GM10266 (cell line): ENCODE data around the gene CLASP2.

Source experiments
- DNase-seq: peaks from one replicate; pipeline ENCODE4 v3.0.0; 2012; ENCODE audit errors: extremely low spot score
- TF ChIP-seq, protein P1 (sequence below): IDR thresholded peaks from 2 replicates; pipeline ENCODE4 v1.5.1; 2012; ENCODE audit warnings: mild to moderate bottlenecking, low read depth; ENCODE audit not compliant: control insufficient read depth, insufficient read depth; ENCODE audit errors: missing control alignments

The CLASP2 gene

DNA sequence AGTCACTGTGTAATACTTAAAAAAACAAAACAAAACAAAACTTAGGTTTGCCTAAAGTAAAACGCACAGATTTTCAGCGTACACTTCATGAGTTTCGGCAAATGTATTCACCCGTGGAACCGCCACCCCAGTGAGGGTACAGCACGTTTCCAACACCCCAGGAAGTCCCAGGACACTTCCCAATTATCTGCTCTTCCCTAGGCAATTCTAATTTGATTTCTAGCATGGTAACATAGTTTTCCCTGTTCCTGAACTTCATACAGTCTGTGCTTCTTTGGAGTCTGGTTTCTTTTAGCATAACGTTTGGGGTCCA is 497 bp upstream of the CLASP2 start:
- no peak for DNase-seq
- TF ChIP-seq, protein P1, sequence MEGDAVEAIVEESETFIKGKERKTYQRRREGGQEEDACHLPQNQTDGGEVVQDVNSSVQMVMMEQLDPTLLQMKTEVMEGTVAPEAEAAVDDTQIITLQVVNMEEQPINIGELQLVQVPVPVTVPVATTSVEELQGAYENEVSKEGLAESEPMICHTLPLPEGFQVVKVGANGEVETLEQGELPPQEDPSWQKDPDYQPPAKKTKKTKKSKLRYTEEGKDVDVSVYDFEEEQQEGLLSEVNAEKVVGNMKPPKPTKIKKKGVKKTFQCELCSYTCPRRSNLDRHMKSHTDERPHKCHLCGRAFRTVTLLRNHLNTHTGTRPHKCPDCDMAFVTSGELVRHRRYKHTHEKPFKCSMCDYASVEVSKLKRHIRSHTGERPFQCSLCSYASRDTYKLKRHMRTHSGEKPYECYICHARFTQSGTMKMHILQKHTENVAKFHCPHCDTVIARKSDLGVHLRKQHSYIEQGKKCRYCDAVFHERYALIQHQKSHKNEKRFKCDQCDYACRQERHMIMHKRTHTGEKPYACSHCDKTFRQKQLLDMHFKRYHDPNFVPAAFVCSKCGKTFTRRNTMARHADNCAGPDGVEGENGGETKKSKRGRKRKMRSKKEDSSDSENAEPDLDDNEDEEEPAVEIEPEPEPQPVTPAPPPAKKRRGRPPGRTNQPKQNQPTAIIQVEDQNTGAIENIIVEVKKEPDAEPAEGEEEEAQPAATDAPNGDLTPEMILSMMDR, result no peak

DNA sequence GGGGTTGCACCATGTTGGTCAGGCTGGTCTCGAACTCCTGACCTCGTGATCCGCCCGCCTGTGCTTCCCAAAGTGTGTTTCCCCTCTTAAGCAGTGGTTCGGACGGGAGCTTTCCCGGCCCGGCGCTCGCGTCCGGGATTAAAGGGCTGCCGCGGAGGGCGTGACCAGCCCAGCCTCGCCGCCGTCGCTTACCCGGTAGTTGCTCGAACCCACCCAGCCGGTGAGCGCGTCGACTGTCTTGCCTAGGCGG is 513 bp downstream of the CLASP2 start:
- TF ChIP-seq, protein P1, result no peak
- no peak for DNase-seq

DNA sequence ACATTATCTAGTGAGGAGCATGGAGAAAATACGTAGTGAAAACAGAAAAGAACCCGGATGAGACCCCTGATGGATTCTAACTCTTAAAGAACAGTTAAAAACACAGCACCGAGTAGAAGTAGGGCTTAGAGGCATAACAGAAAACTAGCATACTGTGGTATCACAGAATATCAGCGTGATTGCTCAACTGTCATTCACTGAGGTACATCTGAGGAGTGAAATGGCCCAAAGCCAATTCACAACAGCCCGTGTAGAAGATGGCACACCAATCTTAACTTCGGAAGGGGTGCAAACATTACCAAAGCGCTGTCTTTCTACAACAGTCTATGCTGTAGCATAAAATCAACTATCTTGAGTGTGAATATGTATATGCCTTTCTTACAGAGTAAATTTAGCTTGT is 1.8 kb downstream of the CLASP2 start:
- TF ChIP-seq, protein P1, result no peak
- DNase-seq, result no peak

DNA sequence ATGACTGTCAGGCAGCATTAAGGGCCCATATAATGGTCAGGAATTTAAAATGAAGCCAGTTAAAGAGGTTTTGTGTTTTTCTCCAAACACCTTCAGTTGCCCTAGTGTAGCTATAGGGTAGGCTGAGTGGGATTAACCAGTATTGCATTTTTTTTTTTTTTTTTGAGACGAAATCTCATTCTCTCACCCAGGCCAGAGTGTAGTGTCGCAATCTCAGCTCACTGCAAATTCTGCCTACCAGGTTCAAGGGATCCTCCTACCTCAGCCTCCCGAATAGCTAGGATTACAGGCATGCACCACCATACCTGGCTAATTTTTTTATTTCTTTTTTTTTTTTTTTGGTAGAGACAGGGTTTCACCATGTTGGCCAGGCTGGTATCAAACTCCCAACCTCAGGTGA is 7.0 kb downstream of the CLASP2 start:
- no peak for DNase-seq
- TF ChIP-seq, protein P1, result no peak

DNA sequence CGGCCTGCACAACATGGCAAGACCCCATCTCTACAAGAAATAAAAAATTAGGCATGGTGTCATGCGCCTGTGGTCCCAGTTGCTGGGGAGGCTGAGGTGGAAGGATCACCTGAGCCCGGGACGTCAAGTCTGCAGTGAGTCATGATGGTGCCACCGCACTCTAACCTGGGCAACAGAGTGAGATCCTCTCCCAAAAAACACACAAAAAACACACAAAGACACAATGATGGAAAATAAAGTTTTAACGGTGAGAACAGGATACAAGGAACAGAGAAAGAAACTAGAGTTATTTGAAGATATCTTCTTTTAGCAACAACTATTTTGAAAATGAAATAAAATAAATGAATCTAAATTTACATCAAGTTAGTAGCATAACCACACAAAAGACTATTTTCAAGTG is 12.0 kb downstream of the CLASP2 start:
- no peak for DNase-seq
- TF ChIP-seq, protein P1, result no peak

DNA sequence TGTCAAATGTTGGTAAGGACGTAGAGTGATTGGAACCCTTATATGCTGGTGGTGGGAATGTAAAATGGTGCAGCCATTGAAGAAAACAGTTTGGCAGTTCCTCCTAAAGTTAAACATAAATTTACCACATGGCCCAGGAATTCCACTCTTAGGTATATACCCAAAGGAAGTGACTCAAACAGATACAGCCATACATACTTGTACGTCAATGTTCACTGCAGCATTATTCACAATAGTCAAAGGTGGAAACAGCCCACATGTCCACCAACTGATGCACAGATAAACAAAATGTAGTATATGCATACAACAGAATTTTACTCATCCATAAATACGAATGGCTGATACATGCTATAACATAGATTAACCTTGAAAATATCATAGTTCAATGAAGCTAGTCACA is 13.2 kb downstream of the CLASP2 start:
- DNase-seq, result no peak
- TF ChIP-seq, protein P1, result no peak

DNA sequence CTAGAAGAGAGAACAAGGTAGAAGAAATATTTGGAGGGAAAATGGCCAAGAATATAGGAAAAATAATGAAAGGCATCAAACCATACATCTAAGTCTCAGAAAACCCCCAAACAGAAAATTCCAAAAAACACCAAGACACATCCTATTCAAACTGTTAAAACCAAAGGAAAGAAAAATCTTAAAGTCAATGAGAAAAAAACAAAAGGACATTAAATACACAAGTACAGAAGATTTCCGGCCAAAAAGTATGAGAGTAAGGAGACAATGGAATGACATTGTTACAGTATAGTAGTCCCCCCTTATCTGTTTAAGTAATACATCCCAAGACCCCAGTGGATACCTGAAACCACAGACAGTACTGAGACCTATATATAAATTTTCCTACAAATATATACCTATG is 18.8 kb downstream of the CLASP2 start:
- TF ChIP-seq, protein P1, result no peak
- DNase-seq, result no peak
